Muscle layer of colon (tissue), 2 donors: ENCODE measurements around the gene ZNF792.
A peak's percentile ranks its signal among the peaks of the same experiment; 100 is the strongest.
"Not testable (repeated sequence)": the region's sequence is repeated elsewhere in the genome, so short reads cannot be mapped to it uniquely, and the experiment has no call there.

Experiments
- H3K27ac ChIP-seq: one replicate; pipeline ENCODE4 v1.7.0; 2013; ENCODE audit warnings: low read depth, mild to moderate bottlenecking, low read length, moderate library complexity
- H3K27me3 ChIP-seq, 2 donors: one replicate each; pipeline ENCODE4 v1.7.0; 2013; ENCODE audit warnings: low read length in 2 of 2, mild to moderate bottlenecking in 2 of 2; ENCODE audit not compliant: insufficient read depth in 2 of 2, control insufficient read depth in 1 of 2
- H3K36me3 ChIP-seq: one replicate; pipeline ENCODE4 v1.7.0; 2013; ENCODE audit warnings: mild to moderate bottlenecking, low read length; ENCODE audit not compliant: insufficient read depth
- H3K4me1 ChIP-seq: one replicate; pipeline ENCODE4 v1.7.0; 2013; ENCODE audit warnings: mild to moderate bottlenecking, low read length; ENCODE audit not compliant: insufficient read depth
- H3K4me3 ChIP-seq, 2 donors: one replicate each; pipeline ENCODE4 v1.7.0; 2013; ENCODE audit warnings: low read length in 2 of 2, low read depth in 1 of 2, mild to moderate bottlenecking in 1 of 2, moderate library complexity in 1 of 2
- H3K9ac ChIP-seq: one replicate; pipeline ENCODE4 v1.7.0; 2013; ENCODE audit warnings: low read length
- H3K9me3 ChIP-seq: one replicate; pipeline ENCODE4 v1.7.0; 2013; ENCODE audit warnings: mild to moderate bottlenecking, low read length
- donor health status: abdominal sarcoma.
- donor health status: Adenocarcinoma of cecum.

Gene ZNF792

DNA sequence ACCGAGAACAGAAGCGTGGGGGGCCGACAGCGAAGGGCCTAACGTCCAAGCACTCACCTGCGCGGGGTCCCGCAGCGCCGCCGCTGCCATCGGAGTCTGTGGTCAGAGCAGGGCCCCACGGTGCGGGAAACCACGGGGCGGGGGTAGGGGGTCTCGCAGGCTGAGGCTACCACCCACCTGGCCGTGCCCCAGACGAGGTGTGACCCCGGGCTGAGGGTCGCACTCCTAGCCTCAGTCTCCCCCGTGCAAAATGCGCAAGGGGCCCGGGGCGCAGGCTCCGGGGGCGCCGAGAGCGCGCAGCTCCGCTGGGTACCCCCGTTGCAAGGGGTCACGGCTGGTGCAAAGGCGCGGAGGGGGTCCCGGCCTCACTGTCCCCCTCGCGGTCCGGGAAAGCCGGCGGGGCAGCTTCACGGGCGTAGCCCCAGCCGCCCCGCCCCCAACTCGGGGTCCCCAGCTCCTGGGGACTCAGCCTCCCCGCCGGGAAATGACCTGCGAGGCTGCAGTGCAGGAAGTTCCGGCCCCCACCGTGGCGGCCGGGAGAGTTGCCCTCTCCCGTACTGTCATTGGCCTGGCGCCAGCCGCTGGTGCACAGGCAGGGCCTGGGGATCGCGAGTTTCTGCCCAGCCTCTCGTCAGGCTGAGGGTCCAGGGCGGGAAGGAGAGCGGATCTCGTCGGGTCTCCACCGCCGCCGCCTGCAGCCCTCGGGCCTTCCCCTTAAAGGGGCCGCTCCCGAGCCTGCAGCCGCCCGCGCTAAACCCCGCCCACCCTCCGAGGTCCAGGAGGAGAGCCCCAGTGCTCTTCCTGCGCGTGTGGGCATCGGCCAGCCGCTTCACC is at the start of gene ZNF792:
TSS of gene ZNF792 (minus strand) at position 657 of the 834 bp plus-strand sequence. CDS start at position 90, 567 bp downstream.
- Histone ChIP-seq H3K9me3 (peaks cover 10% of the 10 kb centered on the region), H3K4me3 (peak within 1 kb of the TSS; percentile 84 to 90), H3K9ac (peak within 1 kb of the TSS; percentile 53), H3K27ac (peak within 1 kb of the TSS; percentile 65), H3K4me1 (peaks cover 17% of the 10 kb centered on the region), H3K36me3 (peaks cover 22% of the 10 kb centered on the region), H3K27me3 (no peaks in the 10 kb centered on the region)

DNA sequence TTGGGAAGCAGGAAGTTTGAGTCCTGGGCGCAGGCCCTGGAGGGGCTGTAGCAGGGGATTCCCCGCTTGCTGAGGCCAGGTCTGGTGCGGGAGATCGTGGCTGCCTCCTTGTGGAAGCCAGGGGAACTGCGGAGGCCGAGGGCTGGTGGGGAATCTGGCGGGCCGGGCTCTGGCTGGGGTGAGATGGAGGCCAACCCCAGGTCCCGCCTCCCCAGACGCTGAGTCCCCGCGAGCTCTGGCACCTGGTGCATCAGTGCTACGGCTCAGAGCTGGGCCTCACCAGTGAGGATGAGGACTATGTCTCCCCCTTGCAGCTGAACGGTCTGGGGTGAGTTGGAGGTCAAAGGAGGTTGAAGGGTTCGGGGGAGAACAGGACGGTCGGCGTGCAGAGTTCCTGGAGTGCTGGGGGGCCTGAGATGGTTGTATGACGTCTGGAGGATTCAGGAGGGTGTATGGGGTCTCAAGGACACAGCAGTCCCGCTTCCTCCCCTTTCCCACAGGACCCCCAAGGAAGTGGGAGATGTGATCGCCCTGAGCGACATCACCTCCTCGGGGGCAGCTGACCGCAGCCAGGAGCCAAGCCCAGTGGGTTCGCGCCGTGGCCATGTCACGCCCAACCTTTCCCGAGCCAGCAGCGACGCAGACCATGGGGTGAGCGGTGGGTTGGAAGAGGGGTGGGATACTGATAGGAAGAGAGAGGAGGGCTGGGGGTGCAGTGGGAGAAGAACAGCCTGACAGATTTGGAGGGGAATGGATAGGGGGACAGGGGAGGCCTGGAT is 49.2 kb upstream of the ZNF792 start:
- Histone ChIP-seq H3K9ac (no peak overlapping the region), H3K9me3 (no peaks in the 10 kb centered on the region), H3K4me1 (peaks cover 11% of the 10 kb centered on the region), H3K27ac (no peak overlapping the region), H3K36me3 (peaks cover 59% of the 10 kb centered on the region), H3K27me3 (no peaks in the 10 kb centered on the region), H3K4me3 (no peak overlapping the region)

DNA sequence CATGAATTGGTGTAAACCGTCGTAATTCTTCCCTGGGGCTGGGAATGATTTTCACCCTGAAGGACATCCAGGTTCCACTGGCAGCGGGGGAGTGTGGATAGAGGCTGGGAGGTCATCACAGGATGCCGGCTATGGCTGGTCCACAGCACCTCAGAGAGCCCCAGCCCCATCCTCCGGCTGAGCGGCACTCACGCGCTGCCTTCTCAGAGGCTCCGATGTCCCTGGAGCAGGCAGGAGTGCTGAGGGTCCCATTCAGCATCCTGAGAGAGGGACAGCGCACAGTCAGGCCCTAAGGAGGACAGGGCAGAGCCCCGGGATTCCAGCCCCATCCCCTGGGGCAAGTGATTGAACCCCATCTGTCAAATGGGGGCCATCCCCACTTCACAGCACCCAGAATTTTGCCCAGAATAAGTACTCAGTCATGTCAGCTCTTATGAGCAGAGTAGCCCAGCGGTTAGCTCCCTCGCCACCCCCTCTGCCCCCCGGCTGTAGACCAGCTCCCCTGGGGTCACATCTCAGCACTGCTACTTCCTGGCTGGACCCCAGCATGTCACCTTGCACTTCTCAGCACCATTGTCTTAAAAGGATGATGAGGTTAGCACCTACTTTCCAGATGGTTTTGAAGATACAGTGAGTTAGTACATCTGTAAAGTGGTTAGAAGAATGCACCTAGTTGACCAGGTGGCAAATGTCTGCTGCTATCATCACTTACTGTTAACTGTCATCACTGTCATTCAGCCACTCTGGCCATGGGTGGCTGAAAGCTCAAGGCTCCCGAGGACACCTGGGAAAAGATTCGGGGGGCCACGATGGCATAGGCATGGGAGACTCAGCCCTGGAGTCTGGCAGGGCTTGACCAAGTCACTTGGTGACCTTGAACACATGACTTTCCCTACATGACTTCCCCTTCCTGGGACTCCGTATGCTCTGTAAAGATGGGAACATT is 48.0 kb upstream of the ZNF792 start:
- no peaks in the 10 kb centered on the region for H3K27me3 ChIP-seq
- no peaks in the 10 kb centered on the region for H3K9me3 ChIP-seq
- peaks cover 11% of the 10 kb centered on the region for H3K4me1 ChIP-seq
- peaks cover 49% of the 10 kb centered on the region for H3K36me3 ChIP-seq
- no peak overlapping the region for H3K9ac ChIP-seq
- no peak overlapping the region for H3K27ac ChIP-seq
- no peak overlapping the region for H3K4me3 ChIP-seq

DNA sequence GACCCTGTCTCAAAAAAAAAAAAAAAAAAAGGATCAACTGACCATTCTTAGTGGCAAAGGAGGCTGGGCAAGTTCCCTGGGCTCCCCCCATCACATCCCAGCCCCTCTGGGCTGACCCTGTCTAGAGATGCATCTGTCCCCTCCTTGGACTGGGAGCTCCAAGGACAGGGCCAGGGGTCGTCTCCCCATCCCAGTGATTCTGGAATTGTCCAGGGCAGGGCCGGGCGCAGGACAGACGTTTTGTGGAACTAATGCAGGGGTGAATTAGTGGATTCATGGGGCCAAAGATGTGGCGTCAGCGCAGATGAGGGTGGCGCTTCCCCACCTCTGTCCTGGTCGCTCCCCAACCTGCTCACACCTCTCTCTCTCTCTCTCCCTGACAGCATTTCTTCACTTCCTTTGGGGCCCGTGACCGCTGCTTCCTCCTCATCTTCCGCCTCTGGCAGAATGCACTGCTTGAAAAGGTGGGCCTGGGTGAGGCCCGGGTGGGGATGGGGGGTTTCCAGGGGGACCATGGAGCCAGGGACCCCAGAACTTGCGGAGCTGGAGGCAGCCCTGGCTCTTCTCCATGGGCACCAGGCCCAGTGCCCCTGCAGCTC is 47.2 kb upstream of the ZNF792 start:
- H3K9ac ChIP-seq, result no peak overlapping the region
- peaks cover 48% of the 10 kb centered on the region for H3K36me3 ChIP-seq
- no peaks in the 10 kb centered on the region for H3K27me3 ChIP-seq
- H3K27ac ChIP-seq, result no peak overlapping the region
- H3K4me1 ChIP-seq, result peaks cover 11% of the 10 kb centered on the region
- no peaks in the 10 kb centered on the region for H3K9me3 ChIP-seq
- no peak overlapping the region for H3K4me3 ChIP-seq

DNA sequence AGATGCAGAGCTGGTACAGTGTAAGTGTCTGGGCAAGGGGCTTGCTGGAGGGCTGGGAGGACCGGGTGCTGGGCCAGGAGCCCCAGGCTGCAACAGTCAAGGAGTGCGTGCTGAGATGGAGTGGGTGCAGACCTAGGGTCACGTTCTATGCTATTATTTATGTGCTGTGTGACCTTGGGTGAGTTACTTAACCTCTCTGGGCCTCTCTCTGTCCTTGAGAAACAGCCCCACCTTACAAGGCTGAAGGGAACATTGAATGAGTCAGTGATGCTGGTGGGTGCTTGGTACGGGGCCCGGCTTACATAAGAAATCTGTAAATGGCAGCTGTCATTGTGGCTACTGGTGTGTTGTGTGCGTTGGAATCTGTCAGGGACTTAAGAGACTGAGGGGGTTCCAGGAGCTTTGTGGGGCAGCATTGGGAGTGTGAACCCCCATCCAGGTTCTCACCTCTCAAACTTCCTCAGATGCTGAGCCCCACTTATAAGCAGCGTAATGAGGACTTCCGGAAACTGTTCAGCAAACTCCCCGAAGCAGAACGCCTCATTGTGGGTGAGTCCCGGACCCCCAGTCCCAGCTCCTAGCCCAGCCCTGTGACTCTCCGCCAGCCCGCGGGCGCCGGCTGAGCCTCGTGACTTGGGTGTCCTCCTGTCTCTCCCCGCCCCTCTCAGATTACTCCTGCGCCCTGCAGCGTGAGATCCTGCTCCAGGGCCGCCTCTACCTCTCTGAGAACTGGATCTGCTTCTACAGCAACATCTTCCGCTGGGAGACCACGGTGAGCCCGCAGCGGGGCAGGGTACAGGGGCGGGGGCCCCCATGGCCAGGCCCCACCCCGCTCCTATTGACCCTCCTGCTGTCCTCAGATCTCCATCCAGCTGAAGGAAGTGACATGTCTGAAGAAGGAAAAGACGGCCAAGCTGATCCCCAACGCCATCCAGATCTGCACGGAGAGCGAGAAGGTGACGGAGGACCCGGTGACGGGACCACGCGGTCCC is 45.7 kb upstream of the ZNF792 start:
- H3K36me3 ChIP-seq, result peaks cover 39% of the 10 kb centered on the region
- H3K9ac ChIP-seq, result no peak overlapping the region
- peaks cover 11% of the 10 kb centered on the region for H3K4me1 ChIP-seq
- H3K9me3 ChIP-seq, result no peaks in the 10 kb centered on the region
- H3K27me3 ChIP-seq, result no peaks in the 10 kb centered on the region
- H3K4me3 ChIP-seq, result no peak overlapping the region
- no peak overlapping the region for H3K27ac ChIP-seq

DNA sequence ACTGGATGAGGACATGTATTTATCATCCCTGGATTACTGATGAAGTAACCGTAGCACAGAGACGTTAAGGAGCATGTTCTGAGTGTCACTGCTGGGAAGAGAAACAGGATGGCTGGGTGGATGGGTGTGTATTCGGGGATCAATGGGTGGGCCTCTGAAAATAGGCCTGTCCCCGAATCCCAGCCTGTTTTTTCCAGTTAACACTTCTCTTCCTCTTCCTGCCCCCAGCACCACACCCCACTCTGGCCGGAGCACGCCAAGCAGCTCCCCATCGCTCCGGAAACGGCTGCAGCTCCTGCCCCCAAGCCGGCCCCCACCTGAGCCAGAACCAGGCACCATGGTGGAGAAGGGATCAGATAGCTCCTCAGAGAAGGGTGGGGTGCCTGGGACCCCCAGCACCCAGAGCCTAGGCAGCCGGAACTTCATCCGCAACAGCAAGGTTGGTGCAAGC is 44.9 kb upstream of the ZNF792 start:
- Histone ChIP-seq H3K36me3 (peaks cover 31% of the 10 kb centered on the region), H3K4me3 (no peak overlapping the region), H3K4me1 (peaks cover 11% of the 10 kb centered on the region), H3K27ac (no peak overlapping the region), H3K27me3 (no peaks in the 10 kb centered on the region), H3K9ac (no peak overlapping the region), H3K9me3 (no peaks in the 10 kb centered on the region)

DNA sequence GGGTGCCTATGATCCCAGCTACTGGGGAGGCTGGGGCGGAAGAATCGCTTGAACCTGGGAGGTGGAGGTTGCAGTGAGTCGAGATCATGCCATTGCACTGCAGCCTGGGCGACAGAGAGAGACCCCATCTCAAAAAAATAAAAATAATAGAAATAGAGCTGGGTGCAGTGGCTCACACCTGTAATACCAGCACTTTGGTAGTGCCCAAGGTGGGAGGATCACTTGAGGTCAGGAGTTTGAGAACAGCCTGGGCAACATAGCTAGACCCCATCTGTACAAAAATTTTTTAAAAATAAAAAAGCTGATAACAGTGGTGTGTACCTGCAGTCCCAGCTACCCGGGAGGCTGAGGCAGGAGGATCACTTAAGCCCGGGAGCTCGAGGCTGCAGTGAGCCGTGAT is 43.4 kb upstream of the ZNF792 start:
- H3K27ac ChIP-seq, H3K9me3 ChIP-seq, H3K9ac ChIP-seq, H3K4me3 ChIP-seq, H3K27me3 ChIP-seq: not testable (repeated sequence)
- peaks cover 17% of the 10 kb centered on the region for H3K4me1 ChIP-seq
- peaks cover 29% of the 10 kb centered on the region for H3K36me3 ChIP-seq

DNA sequence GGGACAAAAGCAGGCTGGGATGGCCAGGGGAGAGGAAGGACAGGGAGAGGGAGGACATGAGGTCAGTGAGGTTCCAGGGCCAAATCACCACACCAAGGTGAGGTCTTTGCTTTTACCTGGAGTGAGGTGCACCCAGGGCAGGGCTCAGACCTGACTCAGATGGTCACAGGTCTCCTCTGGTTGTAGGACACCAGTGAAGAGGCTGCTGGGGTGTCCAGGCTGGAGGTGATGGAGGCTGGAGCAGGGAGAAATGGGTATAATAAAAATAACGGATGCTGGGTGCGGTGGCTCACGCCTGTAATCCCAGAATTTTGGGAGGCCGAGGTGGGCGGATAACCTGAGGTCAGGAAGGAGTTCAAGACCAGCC is 43.0 kb upstream of the ZNF792 start:
- Histone ChIP-seq H3K9ac (no peak overlapping the region), H3K36me3 (peaks cover 29% of the 10 kb centered on the region), H3K4me3 (no peak overlapping the region), H3K27ac (no peak overlapping the region), H3K27me3 (no peaks in the 10 kb centered on the region), H3K9me3 (no peaks in the 10 kb centered on the region), H3K4me1 (peaks cover 14% of the 10 kb centered on the region)

DNA sequence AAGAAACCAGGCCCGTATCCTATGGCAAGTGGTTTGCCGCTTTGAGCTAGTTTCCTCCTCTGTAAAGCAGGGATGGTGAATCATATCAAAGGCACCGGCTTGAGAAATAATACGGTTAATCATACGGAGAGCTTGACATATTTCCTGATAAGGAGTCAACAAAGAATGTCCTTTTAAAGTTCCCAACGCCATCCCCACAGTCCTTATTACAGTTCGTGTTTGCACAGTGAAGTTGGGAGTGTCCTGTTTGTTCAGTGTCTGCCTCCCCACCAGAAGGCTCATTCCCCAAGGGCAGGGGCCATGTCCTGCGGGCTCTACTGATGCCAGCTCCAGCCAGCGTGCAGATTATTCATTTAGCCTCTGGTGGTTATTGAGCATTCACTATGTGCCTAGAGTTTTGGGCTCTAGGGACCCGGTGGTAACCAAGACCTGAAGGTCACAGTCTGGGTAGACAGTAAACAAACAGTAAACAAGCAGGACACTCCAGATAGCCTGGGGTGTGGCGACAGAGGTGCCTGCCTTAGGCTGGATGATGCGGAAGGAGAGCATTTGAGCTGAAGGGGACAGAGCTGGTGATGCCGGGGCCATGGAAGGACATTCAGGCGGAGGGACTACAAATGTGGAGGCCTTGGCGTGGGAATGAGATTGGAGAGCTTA is 42.4 kb upstream of the ZNF792 start:
- Histone ChIP-seq H3K9me3 (no peaks in the 10 kb centered on the region), H3K36me3 (peaks cover 24% of the 10 kb centered on the region), H3K27me3 (no peaks in the 10 kb centered on the region), H3K4me3 (no peak overlapping the region), H3K4me1 (peaks cover 19% of the 10 kb centered on the region), H3K27ac (no peak overlapping the region), H3K9ac (no peak overlapping the region)

DNA sequence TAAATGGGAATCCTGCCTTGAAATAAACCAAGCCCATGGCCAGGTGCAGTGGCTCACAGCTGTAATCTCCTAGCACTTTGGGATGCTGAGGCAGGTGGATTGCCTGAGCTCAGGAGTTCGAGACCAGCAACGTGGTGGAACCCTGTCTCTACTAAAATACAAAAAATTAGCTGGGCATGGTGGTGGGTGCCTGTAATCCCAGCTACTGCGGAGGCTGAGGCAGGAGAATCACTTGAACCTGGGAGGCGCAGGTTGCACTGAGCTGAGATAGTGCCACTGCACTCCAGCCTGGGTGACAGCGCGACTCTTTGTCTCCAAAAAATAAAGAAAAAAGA is 41.9 kb upstream of the ZNF792 start:
- peaks cover 24% of the 10 kb centered on the region for H3K4me1 ChIP-seq
- not testable (repeated sequence) for H3K9me3 ChIP-seq, H3K27me3 ChIP-seq, H3K4me3 ChIP-seq, H3K9ac ChIP-seq, H3K27ac ChIP-seq
- H3K36me3 ChIP-seq, result peaks cover 22% of the 10 kb centered on the region
